NCI-H146 treated with DMSO at 0.1 percent for 48 hours (cell line): ENCODE data around the gene MGAT5B.

ENCODE experiments used
- DNase-seq: peaks from one replicate; lab custom pipeline; 2025; ENCODE audit not compliant: unreplicated experiment; lab: John Stamatoyannopoulos, UW

The MGAT5B gene

GRCh38 chr17:76879254-76879653 lies 11.1 kb downstream of the MGAT5B start:
- no peak for DNase-seq

DNA sequence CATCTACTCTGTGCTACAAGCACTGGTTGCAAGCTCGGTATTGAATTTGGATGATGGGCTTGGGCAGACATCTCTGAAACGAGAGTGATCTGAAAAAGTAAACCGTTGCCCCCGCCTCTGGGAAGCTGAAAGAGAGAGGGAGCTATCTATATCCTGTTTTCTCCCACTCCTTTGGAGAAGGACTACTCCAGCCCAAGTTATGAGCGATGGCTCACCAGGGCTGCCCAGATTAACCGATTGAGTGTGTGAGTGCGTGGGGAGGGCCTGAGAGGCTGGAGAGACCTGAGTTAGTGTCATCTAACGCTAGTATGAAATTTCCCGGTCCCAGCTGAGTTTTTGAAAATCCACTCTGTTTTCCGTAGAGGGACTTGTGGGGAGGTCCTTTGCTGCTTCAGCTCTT lies 11.5 kb downstream of the MGAT5B start:
- no peak for DNase-seq

GRCh38 chr17:76880268-76880667 lies 12.1 kb downstream of the MGAT5B start:
- no peak for DNase-seq

GRCh38 chr17:76880971-76881370 lies 12.8 kb downstream of the MGAT5B start:
- DNase-seq, result no peak

GRCh38 chr17:76881408-76881807 lies 13.2 kb downstream of the MGAT5B start:
- no peak for DNase-seq

- DNase-seq, result no peak
Observed at GRCh38 chr17:76881966-76882365, 13.8 kb downstream of the MGAT5B start.

GRCh38 chr17:76883744-76884525 lies 15.7 kb downstream of the MGAT5B start:
- DNase-seq, result no peak

DNA sequence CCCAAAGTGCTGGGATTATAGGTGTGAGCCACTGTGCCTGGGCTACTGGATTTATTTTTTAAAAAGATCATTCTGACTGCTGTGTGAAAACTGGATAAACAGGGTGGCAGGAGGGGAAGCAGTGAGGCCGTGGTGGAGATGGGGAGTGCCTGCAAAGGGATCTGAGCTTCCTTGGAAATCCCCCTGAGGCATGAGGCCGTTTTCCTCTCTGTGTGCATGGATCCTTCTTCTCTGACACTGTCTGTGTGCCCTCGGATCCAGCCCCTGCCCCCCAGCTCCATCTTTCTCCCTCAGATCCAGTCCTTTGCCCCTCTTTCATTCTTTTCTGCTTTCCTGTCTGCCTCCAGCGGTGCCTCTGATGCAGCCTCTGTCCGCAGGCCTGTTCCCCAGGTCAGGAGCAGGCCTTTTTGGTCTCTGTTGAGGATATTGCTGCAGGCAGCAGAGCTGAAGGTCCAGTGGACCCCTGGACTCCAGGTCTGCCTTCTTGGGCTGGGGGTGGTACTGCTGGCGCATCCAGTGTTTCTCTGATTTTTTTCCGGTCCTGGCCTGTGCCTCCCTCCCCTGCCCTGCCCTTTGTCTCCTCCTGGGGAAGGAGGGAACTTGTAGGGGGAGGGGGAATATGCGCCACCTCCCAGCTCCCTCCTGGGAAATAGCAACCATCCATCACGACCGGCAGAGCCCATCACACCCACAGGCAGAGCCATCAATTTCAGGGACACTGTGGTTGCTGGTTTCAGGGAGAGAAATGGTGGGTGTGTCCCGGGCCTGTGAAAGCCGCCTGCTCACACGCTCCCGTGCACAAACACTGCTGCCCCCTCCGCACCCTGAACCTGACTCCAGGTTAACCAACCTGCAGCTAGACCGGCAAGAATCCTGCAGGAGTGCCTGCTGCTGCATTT lies 17.0 kb downstream of the MGAT5B start:
- no peak for DNase-seq

- DNase-seq, result no peak
Observed at GRCh38 chr17:76885894-76886290, 17.7 kb downstream of the MGAT5B start.

- DNase-seq, result no peak
Observed at GRCh38 chr17:76886395-76886794, 18.2 kb downstream of the MGAT5B start.

- DNase-seq, result no peak
Observed at GRCh38 chr17:76887802-76888201, 19.6 kb downstream of the MGAT5B start.

GRCh38 chr17:76888661-76889060 lies 20.5 kb downstream of the MGAT5B start:
- DNase-seq, result no peak

GRCh38 chr17:76889323-76889722 lies 21.1 kb downstream of the MGAT5B start:
- no peak for DNase-seq

DNA sequence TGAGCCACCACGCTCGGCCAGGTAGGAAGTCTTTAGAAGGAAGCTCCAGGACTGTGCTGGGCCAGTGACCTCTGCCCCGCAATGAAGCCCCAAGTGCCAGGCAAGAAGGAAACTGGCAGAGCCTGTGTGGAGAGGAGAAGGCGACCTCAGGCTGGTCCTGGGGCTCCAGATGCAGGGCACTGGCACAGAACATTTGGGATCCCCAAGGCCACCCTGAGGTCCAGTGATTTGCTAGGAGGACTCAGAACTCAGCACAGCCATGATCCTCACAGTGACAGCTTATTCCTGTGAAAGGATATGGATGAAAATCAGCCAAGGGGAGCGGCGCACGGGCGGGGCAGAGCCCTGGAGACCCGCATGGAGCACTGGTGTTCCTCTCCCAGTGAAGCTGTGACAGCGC lies 24.1 kb downstream of the MGAT5B start:
- no peak for DNase-seq

DNA sequence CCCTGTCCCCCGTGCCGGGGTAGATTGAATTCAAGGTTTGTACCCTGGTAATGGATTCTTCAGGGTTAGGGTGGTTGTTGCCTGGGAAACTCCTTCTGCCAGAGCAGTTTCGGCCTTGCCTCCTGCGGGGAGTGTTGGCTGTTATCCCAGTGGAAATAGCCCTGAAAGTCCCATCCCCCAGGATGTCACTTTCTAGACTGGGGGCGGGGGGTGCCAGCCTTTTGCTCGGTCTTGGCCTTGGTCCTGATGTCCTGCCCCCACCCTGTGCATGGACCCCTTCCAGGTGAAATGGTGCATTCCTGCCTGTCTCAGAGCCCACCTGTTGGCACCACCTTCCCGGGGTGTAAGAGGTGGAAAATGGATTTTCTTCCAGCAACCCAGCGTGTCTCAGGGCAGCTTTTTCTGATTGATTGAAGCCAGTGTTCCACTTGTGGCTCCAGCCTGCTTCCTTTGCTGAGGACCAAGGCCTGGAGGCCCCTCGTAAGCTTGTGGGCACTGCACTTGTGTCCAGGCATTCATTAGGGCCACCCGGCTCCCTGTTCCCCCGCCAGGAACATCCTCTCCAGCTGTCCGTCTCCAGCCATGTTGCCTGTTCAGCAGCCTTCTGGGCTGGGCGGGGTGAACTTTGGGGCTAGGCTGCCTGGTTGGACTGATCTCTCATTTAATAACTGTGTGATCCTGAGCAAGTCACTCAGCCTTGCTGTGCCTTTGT lies 25.6 kb downstream of the MGAT5B start:
- no peak for DNase-seq

- no peak for DNase-seq
Observed at GRCh38 chr17:76894842-76895241, 26.6 kb downstream of the MGAT5B start.

DNA sequence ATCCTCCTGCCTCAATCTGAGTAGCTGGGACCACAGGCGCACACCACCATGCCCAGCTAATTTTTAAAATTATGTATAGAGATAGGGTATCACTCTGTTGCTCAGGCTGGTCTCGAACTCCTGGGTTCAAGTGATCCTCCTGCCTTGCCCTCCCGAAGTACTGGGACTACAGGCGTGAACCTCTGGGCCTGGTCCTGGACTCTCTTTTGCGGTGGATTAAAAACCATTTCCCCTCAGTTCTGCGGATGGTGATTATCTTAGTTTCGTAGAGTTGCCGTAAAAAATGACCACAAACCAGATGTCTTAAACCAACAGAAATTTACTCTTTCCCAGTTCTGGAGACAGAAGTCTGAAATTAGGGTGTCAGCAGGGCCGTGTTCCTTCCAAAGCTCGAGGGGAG lies 28.8 kb downstream of the MGAT5B start:
- no peak for DNase-seq

DNA sequence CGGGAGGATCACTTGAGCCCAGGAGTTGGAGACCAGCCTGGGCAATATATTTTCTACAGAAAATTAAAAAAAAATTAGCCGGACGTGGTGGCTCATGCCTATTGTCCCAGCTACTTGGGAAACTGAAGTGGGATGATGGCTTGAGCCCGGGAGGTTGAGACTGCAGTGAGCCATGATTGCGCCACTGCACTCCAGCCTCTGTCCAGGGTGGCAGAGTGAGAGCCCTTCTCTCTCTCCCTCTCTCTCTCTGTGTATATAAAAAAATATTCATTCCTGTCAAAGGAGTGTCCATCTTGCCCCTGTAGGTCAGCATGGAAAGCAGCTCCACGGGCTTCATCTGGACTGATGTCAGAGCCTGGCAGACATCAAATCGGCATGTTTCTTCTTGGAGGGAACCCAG lies 31.2 kb downstream of the MGAT5B start:
- DNase-seq, result no peak

- DNase-seq, result no peak
Observed at GRCh38 chr17:76900723-76901122, 32.5 kb downstream of the MGAT5B start.

GRCh38 chr17:76901542-76902197 lies 33.5 kb downstream of the MGAT5B start:
- DNase-seq, result no peak

DNA sequence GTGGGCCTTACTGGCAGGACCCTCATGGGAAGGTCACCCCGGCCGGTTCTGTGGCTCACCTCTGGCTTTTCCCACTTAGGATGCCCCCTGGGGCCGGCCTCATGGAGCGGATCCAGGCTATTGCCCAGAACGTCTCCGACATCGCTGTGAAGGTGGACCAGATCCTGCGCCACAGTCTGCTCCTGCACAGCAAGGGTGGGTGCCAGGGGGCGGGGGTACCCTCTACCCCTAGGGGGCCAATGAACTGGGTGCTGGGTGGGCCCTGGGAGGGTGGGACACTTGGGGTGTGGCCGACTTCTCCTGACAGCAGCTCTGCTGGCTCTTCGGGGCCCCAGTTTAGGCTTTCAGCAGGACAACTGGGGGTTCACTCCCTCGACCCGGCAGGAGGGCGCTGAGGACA lies 34.3 kb downstream of the MGAT5B start:
- DNase-seq, result no peak
